ENCODE data around the gene MSANTD1.

DNA sequence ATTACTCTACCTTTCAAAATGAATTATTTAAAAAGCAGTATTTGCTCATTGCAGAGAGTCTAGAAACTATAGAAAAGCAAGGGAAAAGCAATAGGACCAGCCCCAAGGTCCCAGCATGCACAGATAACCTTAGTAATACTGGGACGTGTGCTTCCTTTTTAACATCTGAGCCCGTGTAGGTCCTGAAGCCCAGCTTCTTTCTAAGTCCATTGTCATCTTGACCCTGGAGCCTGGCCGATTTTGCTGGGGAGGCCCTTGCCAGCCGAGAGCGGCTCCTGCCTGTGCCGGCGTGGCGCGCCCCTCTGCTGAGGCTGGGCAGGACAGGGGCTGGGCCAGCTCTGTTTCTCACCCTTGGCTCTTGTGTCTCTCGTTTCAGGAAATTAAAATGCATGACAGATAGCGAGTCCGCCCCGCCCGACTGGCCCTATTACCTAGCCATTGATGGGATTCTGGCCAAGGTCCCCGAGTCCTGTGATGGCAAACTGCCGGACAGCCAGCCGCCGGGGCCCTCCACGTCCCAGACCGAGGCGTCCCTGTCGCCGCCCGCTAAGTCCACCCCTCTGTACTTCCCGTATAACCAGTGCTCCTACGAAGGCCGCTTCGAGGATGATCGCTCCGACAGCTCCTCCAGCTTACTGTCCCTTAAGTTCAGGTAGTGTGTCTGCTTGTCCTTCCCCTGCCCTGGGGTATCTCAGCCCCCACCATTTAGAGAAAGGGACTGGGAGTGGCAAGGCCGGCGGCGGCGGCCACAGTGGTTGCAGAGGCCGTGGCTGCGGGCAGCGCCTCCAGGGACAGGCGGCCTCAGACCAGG is 4.1 kb downstream of the MSANTD1 start:
- TF ChIP-seq TAF1 (IDR thresholded peaks at IDR 0.05; ENCODE audit: low read depth, low read length) (no peak), POLR2A (IDR thresholded peaks at IDR 0.05; ENCODE audit: control extremely low read depth in 1 of 2, low read depth in 2 of 2, low read length in 2 of 2) (no peak), POLR2AphosphoS5 (IDR thresholded peaks at IDR 0.05; ENCODE audit: low read depth, low read length) (no peak), KDM1A (IDR thresholded peaks at IDR 0.05; ENCODE audit: borderline replicate concordance, low read length) (no peak), POU5F1 (IDR thresholded peaks at IDR 0.05; ENCODE audit: low read depth, low read length) (no peak)
- TF ChIP-seq, protein P1, sequence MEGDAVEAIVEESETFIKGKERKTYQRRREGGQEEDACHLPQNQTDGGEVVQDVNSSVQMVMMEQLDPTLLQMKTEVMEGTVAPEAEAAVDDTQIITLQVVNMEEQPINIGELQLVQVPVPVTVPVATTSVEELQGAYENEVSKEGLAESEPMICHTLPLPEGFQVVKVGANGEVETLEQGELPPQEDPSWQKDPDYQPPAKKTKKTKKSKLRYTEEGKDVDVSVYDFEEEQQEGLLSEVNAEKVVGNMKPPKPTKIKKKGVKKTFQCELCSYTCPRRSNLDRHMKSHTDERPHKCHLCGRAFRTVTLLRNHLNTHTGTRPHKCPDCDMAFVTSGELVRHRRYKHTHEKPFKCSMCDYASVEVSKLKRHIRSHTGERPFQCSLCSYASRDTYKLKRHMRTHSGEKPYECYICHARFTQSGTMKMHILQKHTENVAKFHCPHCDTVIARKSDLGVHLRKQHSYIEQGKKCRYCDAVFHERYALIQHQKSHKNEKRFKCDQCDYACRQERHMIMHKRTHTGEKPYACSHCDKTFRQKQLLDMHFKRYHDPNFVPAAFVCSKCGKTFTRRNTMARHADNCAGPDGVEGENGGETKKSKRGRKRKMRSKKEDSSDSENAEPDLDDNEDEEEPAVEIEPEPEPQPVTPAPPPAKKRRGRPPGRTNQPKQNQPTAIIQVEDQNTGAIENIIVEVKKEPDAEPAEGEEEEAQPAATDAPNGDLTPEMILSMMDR (IDR thresholded peaks at IDR 0.05; ENCODE audit: control extremely low read depth in 1 of 3, insufficient read depth in 1 of 3, low read depth in 1 of 3, low read length in 3 of 3), result no peak
- TF ChIP-seq, protein P2, sequence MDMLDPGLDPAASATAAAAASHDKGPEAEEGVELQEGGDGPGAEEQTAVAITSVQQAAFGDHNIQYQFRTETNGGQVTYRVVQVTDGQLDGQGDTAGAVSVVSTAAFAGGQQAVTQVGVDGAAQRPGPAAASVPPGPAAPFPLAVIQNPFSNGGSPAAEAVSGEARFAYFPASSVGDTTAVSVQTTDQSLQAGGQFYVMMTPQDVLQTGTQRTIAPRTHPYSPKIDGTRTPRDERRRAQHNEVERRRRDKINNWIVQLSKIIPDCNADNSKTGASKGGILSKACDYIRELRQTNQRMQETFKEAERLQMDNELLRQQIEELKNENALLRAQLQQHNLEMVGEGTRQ (IDR thresholded peaks at IDR 0.05; ENCODE audit: low read length), result no peak

Data from H1 (cell line).